NT2/D1 (cell line): ENCODE data around the gene DDX27.

Source experiments
- SUZ12 ChIP-seq: IDR thresholded peaks from 2 replicates; pipeline ENCODE4 v1.6.1; 2011; ENCODE audit not compliant: insufficient read length, insufficient read depth; ENCODE audit errors: extremely low read depth
- ZNF274 ChIP-seq: IDR thresholded peaks from 2 replicates; pipeline ENCODE4 v1.6.1; 2011; ENCODE audit warnings: mild to moderate bottlenecking, low read depth, low read length

GRCh38 chr20:49186535-49187329 is 32.5 kb upstream of the DDX27 start:
- no peak for TF ChIP-seq SUZ12
- TF ChIP-seq ZNF274: no peak
